T-helper 2 cell (primary cell): ENCODE results near the gene LSAMP.

Source experiments
- DNase-seq, 5 experiments: peaks; one replicate each; pipeline versions ENCODE4 v3.0.0 to v3.0.0-alpha.2; 2012 to 2022

The LSAMP gene

DNA sequence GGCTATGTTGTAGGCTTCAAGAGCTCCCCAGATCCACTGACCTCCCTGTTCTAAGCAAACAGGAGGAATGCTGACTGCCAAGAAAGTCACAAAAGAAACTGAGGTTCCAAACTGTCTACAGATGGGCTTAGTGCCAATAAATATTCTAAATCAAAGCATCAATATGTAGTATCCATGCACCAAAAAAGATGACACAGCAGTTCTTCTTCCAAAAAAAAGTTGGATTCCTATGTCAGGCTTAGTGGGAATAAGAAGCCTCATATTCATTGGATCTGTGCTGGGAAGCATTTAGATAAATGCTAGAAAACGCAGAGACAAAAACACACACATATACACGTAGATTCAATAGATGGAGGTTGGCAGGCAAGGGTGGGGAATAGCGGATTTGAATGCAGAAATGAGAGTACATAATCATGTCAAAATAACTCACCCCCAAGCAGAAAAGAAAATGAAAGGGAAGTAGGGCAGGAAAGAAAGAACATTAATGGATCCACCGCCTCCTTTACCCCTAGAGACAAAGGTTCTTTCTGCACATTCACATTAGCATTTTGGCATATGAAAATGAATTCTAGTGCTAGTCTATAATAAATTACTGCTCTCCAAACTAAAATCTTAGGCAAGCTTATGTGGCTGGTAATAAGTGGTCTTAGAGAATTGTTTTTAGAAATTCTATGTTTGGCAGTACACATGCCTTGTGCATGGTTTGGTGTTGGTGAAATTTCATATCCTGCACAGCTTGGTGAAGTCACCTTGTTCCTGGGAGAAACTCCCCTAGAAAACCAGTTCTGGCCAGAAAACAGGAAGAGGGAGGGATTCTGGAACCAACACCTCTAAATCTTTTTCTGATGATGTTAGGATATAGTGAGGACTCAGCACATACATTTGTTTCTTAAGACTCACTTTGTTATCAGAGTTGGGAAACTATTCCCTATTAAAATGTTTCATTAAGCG, 283.4 kb downstream of the LSAMP start:
- no peak for DNase-seq

DNA sequence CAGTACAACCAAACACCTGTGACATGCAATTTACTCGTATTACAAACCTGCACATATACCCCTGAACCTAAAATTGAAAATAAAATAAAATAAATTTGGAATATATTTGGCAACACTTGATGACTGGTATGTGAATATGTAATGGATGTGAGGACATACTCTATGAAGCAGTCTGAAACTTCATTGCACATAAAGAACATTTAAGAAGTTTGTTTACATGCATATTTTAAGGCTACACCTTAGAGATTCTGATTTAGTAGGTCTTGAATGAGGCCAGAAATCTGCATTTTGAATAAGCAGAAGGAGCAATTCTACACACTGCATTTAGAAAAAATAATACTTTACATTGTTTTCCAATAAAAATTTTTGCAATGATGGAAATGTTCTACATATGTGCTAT, 284.7 kb downstream of the LSAMP start:
- no peak for DNase-seq

DNA sequence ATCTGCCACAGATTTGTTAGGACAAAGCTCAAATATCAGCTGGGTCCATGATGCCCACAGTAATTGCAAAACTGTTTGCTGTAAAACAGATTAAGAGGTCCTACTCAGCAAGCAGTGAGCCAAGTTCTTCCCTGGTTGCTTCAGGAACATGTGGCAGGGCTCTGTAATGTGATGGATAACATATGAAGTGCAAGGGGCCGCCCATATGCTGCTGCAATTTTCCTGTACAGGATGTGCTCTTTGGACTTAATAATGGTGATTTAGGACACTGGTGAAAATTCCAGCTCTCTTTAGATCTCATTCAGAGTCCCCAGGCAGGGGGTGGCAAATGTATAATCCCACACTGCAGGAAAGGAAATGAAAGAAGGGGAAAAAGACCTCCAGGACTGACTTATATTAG, 289.4 kb downstream of the LSAMP start:
- DNase-seq = no peak

DNA sequence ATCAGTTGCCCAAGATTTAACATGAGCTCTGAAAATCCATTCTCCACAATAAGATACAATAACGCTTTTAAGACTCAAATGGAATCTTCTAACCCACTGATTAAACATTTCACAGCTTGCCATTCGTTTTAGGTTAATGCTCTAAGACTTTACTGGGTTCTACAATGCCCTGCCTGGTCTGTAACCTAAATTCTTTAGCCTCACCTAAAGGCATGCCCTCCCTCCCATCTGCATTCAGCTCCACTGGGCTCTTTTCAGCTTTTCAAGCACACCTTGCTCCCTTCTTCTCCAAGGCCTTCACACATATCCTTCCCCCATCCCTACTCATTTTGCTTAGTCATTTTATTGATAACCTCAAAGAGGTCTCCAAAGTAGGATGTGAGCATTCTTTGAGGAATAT, 290.9 kb downstream of the LSAMP start:
- no peak for DNase-seq

DNA sequence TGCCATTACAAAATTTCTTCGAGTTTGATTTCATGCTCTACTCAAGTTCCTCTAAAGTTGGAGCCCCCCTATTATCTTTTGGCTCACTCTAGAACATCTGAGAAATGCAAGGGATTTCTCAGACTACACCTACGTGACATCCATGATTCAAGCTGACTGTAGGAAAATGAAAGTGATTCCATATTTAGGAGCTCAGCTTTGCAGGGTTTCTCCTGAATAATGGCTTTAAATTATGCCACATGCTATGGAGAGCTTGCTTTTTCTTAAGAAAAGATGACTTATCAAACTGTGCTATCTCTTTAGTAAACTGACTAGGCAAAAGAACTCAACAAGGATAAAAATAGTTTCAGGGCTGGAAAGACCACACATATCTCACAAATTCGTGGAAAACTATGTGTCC, 292.1 kb downstream of the LSAMP start:
- no peak for DNase-seq

DNA sequence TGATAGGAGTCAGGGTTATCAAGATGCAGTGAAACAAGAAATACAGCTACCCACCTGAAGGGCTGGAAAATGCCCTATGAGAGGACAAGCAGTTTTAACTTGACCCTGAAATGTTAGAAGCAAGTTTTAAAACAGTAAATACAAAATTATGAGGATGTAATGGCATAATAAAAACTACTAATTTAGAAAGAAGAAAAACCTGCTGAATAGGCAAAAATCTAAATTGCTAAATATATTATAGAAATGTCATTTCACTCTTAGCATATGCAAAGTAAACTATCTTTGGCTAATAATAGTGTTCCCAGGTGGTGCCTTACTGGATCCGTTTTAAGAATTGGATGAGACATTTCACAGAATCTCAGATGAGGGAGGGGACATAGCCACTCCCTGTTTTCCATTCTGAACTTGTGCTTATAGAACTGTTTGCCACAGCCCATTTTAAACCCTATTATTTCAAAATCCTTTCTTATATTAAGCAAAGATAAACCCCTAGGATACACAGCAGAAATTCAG, 294.6 kb downstream of the LSAMP start:
- DNase-seq = no peak

DNA sequence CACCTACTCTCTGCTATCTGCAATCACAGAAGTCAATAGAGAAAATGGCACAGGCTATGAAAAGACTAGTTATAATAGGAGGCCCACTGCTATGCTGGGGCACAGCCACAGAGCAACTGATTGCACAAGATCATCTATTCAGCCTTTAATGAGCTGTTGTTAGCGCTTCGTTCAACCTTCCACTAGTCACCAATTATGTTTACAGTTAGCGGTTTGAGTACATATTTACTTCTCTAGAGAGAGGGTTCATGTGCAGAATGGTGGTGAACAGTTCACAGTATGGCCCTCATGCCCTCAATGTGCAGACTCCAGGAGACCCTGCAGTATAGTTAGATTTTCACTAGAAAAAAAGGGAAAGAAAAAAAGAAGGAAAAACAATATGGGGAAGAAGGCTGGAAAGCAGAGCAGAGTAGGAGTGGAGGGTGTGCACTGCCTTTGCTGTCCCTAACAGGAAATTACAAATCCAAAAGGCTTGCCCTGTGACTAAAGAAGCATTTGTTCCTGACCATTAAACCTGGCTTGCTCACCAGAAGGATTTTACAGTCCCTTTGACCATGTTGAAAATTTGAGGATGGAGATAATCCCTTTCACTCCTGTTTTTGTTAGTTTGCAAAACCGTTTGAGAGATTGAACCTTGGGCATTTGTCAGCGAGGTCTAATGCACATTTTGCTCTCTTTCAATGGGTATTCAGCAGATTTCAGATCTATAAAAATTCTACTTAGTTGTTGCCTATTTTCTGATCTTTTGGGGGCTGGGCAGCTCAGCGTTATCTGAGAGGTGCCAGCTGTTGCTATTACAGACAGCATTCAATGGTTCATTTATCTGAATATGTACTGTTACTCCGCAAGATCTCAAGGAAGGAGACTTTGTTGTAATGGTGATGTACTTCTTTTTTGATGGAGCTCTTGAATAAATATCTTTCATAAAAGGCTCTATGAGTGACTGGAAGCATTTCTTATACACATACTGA, 296.1 kb downstream of the LSAMP start:
- no peak for DNase-seq

DNA sequence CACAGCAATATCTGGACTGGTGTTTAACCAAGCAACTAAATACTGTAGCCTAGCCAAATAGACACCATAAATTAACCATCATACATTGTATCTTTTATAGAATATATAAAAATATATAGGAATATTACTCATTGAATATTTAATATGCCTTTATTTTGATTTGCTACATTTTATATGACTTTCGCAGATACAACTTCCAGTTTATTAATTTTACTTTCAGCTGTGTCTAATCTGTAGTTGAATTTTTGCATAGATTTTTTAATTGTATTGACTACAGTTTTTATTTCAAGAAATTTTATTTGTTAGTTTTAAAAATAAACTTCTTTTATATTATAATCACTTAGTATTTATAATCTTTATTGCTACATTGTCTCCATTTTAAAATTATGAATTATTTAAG, 299.7 kb downstream of the LSAMP start:
- DNase-seq = no peak

DNA sequence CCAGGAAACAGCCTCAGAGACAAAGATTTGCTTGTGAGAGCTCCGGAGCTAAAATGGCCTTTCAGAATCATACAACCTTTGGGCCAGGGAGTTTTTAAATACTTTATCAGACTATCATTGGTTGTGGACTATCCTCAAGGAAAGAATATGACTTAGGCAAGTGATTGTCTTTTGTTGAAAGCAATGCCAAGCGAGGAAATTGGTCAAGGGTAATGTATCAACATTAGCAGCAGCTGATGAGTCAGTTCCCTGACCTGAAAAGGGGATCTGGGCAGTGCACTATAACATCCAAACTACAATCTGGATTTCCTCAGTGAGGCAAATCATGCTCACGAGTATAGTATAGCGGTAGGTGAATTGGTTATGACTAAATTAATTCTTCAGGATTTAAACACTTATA, 303.6 kb downstream of the LSAMP start:
- no peak for DNase-seq

DNA sequence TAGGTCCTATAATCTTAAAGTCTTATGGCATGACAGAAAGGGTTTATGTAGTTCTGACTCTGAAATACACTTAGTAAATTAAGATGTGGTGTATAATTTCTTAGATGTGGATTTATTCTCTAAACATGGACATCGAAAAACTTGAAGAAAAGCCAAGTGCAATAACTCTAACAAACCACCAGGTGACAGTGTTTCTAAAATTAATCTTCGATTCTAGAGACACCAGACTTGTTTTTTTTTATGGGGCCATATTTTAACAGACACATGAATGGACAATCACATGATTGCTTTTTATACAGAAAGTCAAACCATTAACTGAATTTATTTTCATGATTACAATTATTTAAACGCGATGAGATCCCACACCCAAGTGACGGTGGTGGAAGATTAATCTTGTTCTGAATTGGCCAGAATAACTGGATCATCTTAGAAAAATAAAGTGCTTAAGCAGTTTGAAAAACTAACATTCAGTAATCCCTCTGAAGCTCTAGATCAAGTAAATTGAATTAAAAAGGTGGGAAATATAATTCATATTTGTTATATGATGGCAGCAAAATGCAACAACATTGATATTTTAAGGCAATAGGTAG, 305.1 kb downstream of the LSAMP start:
- DNase-seq = no peak

DNA sequence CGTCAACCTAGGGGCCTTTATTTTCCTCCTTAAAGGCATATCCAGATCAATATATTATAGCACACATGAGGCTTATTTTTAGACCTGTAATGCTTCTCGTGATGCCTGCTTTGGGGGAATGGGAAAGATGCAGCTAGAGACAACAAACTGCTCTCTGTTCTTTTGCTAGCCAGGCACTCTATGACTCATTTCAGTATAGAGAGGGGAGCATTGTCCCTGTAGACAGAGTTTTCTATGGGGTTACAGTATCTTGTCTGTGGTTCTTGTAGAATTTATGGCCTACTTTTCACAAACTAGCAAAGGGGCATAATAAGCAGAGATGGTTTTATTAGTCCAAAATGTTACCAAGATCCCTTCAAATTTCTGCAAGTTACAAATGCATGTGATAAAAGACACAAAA, 305.6 kb downstream of the LSAMP start:
- no peak for DNase-seq

DNA sequence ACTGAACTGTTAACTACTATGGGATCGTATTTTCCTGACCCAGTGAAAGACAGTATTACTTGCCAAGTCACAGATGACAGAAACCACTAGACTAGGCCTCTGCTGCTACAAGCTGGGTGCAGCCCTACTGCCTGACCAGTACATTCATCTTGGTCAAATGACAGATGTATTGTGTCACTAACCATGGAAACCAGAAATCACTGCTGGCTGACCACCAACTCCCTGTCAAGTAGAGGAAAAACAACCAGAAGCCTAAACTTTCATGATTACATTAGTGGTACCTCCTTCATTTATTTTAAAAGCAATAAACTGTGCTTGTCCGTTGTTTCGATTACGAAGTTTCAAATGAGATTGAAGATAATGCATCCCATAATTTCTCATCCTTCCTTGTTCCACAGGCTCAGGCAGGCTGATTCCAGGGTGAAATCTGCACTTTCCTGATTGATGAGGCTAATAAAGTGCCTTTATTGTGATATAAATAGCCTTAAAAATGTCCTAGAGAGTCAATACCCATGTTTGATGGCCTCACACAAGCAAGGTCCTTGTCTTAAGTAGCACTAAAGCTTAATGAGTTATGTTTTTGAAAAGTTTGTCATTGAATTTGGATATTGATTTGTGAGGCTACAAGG, 309.7 kb downstream of the LSAMP start:
- no peak for DNase-seq

DNA sequence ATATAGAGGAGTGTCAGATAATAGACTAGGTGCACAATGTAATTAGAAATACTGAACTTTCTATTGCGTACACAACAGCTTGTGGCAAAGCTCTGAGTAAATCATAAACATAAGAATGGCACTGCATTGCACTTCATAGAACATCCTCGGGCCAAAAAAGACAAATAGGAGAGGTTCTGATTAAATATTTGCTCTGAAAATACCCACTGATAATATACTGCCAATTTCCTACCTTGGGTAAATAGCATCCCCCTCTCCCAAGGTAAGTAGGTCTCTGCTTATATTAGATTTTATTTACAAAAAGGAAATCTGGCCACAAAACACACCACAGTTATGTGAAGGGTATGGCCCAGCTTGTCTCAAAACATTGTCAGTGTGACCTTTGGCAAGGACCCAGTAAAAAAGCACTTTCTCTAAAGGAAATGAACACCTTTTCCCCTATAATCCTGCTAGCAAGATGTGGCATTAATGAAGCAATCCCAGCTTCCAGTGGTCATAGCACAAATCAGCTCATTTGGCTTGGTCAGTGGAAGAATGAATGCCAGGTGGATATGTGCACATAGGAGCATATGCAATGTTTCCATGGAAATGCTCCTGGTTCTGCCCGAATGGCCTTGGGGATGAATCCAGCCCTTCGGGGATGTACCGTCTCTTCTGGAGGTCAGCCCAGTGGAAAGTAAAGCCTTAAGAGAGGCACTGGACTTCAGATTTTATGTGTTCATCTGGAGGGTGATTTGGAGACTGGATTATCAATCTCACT, 315.9 kb downstream of the LSAMP start:
- DNase-seq = no peak

DNA sequence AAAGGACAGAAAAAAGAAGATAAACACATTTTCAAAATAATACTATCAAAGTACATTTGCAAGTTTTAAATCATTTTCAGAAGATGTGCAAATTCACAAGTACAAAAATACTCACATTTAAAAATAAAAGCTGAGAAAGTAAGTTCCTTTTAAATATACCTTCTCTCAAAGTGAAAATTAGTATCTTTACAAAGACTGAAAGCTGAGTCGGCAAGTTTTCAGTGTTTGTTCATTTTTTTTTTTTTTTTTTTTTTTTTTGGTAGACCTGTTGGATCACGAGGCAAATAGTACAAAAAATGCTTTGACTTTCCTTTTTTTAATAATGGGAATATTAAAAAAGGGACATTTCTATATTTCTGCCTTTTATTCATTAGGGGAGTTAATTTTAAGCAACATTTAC, 317.8 kb downstream of the LSAMP start:
- no peak for DNase-seq

DNA sequence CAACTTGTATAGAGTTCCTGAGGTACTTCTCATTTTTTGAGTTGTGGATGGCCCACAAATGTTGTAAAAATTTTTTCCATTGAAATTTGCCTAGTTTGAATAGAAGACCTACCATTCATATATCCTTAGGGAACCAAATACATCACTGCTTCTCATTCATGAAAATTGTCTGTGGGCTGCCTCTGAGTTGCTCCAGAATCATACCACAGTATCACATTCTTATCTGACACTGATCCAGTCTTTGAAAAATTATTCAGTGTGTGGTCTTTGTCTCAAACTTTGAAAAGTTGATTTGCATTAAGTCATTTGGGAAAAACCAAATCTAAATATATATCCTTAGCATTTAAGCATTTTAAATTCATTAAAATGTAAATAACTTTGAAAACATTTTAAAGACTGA, 321.1 kb downstream of the LSAMP start:
- no peak for DNase-seq

DNA sequence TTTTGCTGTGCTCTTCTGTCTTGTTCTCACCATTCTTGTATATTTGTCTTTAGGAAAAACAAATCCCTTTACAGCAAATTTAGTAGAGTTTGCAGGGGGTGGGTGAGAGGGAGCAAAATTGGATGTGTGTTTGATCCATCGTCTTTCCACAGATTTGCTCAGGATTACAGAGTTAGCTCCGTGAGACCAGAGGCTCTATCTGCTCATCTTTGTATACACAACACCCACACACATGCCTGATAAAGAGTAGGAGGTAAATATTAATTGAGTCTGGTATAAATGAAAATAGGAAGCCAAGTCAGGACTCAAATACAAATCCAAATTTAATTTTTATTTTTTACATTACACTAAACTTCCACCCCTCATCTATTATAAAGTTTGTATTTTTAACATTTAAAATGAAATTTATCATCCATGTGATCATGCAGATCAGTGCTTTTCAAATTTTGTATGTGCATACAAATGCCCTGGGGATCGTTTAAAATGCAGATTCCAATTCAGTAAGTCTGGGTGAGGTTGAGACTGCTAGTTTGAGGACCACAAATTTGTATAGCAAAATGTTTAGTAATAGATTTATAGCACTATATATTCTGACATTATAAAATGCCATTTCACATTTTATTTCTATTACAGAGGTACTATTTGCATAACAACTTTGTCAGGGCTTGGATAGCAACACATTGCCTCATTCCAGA, 326.7 kb downstream of the LSAMP start:
- DNase-seq = no peak

DNA sequence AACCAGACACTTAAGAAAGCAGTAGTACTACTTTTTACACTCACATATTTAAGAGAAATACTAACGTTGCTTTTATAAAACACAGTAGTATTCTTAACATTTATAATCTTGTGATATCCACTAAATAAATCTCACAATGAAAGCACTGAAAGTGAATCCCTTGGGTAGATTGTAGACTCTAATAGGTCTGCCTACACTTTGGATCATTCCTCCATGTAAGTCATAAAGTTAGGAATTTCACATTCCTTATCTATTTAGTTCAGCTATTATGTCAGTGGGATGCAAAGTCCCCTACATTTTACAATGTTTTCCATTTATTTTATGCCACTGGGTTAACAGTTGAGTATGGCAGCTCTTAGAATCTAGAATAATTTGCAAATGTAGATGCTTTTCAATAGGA, 330.7 kb downstream of the LSAMP start:
- no peak for DNase-seq

DNA sequence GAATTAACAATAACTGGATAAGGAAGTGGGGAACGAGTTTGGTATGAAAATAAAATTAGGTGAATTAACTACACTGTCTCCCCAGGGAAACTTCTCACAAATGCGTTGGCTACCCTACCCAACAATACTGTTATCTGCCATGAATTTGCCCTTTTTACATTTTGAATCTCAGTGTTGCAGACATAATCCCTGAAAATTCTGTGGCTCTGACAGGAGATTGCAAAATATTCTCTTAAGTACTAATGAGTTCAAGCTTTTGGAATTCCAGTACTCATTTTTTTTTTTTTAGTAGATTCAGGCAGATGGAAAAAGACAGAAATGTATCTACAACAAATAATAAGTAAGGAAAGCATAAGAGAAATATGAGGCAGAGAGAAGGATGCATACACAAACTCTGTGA, 332.6 kb downstream of the LSAMP start:
- no peak for DNase-seq

DNA sequence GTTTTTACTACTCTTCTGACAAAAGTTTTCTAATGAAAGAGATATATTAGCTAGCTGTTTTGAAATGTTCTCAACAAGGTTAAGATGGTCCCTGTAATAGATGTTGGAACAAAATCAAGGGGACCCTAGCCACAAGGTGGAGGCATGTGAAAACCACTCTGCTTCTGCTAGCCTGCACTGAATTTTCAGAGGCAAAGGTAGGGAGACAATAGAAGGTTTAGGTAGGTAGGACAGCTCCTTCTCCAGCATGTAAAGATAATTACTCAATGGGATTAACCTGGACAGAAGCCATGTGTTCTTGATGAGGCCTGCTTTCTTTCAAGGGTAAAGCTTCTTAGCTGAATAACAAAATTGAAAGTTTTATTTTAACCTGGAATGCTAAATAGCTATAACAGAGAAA, 333.5 kb downstream of the LSAMP start:
- no peak for DNase-seq

DNA sequence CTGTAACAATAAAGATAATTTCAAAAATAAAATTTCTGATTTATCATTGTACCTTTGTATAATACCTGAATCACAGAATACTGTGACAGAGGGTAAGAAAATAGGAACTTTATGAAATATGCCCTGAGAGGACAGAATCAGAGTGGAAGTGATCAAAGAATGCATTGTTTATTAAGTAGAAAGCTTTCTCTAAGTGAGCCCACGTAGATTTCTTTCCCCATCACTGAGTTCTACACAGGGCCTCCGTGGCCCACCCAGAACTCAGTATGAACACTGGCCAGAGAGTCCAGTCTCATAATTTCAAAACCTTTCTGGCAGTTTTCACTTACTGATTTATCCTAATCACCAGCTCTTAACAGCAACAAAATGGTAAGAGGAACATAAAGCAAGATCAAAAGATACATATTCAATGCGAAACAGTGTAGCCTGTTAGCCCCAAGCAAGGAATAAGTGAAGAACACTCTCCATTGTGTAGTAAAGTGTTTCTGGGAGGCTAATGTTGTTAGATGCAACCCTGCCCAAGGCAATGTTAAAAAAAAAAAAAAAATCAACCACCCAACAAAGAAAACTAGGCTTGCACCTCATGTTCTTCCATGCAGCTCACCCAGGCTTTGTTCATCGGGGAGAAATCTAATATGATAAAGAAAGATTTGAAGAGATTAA, 341.3 kb downstream of the LSAMP start:
- no peak for DNase-seq

DNA sequence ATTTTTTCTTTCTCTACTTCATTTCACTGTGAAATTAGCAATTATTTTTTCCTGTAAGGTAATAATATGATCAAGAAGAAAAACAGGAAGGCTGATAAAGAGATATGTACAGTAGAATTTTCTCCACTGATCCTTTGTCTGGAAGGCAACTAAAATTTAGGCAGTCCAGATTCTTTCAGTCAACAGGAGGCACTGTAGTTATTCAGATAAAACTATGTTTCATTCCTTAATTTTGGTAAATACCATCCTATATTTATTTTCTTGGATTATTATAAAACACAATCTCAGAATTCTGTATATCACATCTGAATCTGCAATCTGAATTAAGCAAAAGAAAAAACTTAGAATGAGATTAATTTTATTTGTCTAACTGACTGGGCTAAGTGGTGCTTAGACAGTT, 343.2 kb downstream of the LSAMP start:
- no peak for DNase-seq
